ENCODE measurements around the gene RAB1A.

The RAB1A gene

DNA sequence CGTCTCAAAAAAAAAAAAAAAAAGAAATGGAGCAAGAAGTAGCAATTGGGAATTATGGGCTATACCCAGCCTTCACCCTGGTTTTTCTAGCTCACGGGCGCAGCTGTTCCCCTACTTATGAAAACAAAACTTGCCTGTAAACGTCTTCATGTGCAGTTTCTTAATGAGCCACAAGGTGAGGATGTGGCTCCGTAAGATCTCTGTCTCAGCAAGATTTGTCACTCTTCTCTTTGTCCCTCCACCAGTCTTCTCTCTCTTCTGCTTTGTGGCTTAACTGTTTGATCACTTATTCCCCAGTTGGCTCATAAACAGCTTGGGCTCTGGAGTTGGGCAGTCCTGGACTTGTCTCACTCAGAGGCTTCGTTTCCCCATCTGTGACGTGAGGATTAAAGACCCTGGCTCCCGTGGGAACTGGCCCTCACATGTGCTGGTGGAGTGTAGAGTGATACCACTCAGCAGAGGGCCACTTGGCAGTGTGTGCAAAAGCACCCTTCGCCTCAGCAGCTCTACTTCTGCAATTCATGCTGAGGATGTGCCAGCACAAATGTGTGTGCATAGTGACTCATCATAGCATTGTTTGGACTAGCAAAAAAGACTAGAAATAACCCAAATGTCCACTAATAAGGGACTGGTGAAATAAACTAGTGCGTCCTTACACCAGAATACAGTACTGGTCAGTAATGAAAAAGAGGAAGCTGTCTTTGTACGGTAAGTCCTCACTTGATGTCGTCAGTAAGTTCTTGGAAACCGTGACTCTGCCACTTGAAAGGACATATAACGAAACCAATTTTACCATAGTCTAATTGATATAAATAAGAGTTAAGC, 65.0 kb downstream of the RAB1A start:
- no peak overlapping the region; the same call in 1 of the 2 replicates for H3K9ac ChIP-seq (ENCODE audit: low read length)

DNA sequence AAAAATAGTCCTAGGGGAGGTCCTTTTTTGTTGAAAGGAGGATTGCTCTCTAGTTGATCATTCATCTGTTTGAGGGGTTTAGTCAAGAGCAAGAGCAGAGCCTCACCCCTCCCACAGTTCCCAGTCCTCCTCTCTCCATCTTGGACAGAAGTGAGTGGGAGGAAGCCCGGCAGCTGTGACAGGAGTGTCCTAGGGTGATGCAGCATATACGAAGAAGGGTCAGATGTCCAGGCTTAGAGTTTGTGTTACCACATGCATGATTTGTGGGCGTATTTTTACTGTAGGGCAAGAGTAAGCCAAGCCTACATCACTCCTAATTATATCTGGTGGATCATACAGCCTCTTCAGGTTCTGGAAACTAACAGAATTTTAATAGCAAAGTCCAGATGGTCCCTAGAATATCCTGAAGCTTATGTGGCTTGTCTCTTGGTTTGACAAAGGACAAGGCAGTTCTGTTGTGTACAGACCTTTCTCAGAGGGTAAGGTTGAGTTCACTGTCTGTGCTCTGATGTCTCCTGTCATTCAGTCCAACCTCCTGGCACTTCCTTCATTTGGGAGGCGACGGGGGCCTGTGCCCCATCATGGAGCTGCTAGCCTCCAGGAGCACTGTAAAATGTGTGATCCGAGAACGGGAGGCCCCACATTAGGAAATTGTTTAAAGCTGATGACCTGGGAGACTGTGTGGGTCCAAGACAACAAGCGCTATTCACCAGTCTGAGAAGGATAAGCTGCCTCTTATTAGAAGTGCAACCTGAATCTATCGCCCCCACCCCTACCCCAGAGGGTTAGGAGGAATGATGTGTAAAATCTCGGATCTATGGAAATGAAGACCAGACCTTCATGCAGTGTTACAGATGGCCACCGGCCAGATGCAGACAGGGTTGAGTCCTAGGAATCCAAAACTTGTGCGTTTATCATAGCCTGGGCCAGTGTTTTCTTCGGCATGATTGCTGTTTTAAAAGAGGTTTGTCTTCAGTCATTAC, 66.8 kb downstream of the RAB1A start:
- H4K20me1 ChIP-seq (ENCODE audit: insufficient read depth, low read length) = peaks cover 33% of the 10 kb centered on the region
- no peak overlapping the region for H3K9ac ChIP-seq (ENCODE audit: low read length)
- peaks cover 9% of the 10 kb centered on the region for H3K36me3 ChIP-seq (replicated peaks; ENCODE audit: low read depth, low read length)
- H2AFZ ChIP-seq (ENCODE audit: low read depth, low read length) = no peak overlapping the region
- H3K4me1 ChIP-seq (ENCODE audit: low read length) = peaks cover 25% of the 10 kb centered on the region
- no peaks in the 10 kb centered on the region for H3K9me3 ChIP-seq (ENCODE audit: insufficient read depth, low read length)
- no peak for TF ChIP-seq EZH2phosphoT487 (IDR thresholded peaks at IDR 0.05; ENCODE audit: low read depth)
- TF ChIP-seq, protein P1, sequence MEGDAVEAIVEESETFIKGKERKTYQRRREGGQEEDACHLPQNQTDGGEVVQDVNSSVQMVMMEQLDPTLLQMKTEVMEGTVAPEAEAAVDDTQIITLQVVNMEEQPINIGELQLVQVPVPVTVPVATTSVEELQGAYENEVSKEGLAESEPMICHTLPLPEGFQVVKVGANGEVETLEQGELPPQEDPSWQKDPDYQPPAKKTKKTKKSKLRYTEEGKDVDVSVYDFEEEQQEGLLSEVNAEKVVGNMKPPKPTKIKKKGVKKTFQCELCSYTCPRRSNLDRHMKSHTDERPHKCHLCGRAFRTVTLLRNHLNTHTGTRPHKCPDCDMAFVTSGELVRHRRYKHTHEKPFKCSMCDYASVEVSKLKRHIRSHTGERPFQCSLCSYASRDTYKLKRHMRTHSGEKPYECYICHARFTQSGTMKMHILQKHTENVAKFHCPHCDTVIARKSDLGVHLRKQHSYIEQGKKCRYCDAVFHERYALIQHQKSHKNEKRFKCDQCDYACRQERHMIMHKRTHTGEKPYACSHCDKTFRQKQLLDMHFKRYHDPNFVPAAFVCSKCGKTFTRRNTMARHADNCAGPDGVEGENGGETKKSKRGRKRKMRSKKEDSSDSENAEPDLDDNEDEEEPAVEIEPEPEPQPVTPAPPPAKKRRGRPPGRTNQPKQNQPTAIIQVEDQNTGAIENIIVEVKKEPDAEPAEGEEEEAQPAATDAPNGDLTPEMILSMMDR (IDR thresholded peaks at IDR 0.05; ENCODE audit: low read depth, low read length) = no peak
- no peaks in the 10 kb centered on the region for H3K27me3 ChIP-seq (ENCODE audit: low read depth, low read length)
- no peak overlapping the region for H3K4me2 ChIP-seq (ENCODE audit: low read length)
- no peak overlapping the region for H3K27ac ChIP-seq (ENCODE audit: low read length)
- H3K79me2 ChIP-seq (ENCODE audit: low read length) = peaks cover 12% of the 10 kb centered on the region; the same call in 1 of the 2 replicates
- H3K4me3 ChIP-seq (ENCODE audit: low read length) = no peak overlapping the region

More for the DNA sequence above, 65.0 kb downstream of the RAB1A start:
- Histone ChIP-seq H3K4me3 (ENCODE audit: low read length) (peak overlapping the region; percentile 52), H3K4me1 (ENCODE audit: low read length) (peaks cover 27% of the 10 kb centered on the region), H4K20me1 (ENCODE audit: insufficient read depth, low read length) (peaks cover 32% of the 10 kb centered on the region), H3K9me3 (ENCODE audit: insufficient read depth, low read length) (no peaks in the 10 kb centered on the region), H3K27me3 (ENCODE audit: low read depth, low read length) (no peaks in the 10 kb centered on the region), H3K79me2 (ENCODE audit: low read length) (peaks cover 7% of the 10 kb centered on the region; the same call in 1 of the 2 replicates), H2AFZ (ENCODE audit: low read depth, low read length) (no peak overlapping the region), H3K4me2 (ENCODE audit: low read length) (peak overlapping the region; percentile 78), H3K27ac (ENCODE audit: low read length) (peak overlapping the region; percentile 66), H3K36me3 (replicated peaks; ENCODE audit: low read depth, low read length) (peaks cover 2% of the 10 kb centered on the region)
- TF ChIP-seq EZH2phosphoT487 (IDR thresholded peaks at IDR 0.05; ENCODE audit: low read depth) = no peak
- TF ChIP-seq, protein P1 (IDR thresholded peaks at IDR 0.05; ENCODE audit: low read depth, low read length) = peak; percentile 82

DNA sequence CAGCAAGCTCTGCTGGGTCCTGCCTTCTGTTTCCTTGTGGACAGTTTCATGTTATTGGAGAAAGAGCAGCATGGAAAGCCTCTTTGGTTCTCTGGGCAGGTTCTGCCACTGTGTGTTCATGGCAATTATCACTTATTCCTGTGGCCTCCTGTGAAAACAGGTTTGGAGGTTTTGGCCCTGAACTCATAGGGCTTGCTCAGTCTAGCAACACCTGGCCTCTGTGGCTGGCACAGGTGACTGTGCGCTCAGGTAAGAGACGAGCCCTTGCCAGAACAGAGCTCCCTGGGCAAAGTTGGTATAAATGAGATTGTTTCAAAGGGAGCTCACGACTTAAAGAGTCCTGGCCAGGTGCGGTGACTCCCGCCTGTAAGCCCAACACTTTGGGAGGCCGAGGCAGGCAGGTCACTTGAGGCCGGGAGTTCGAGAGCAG, 68.0 kb downstream of the RAB1A start:
- Histone ChIP-seq H3K4me3 (ENCODE audit: low read length) (no peak overlapping the region), H4K20me1 (ENCODE audit: insufficient read depth, low read length) (peaks cover 39% of the 10 kb centered on the region), H3K27me3 (ENCODE audit: low read depth, low read length) (no peaks in the 10 kb centered on the region), H3K79me2 (ENCODE audit: low read length) (peaks cover 24% of the 10 kb centered on the region), H3K9ac (ENCODE audit: low read length) (no peak overlapping the region), H3K36me3 (replicated peaks; ENCODE audit: low read depth, low read length) (peaks cover 9% of the 10 kb centered on the region), H2AFZ (ENCODE audit: low read depth, low read length) (no peak overlapping the region), H3K4me1 (ENCODE audit: low read length) (peaks cover 33% of the 10 kb centered on the region), H3K9me3 (ENCODE audit: insufficient read depth, low read length) (no peaks in the 10 kb centered on the region), H3K4me2 (ENCODE audit: low read length) (no peak overlapping the region), H3K27ac (ENCODE audit: low read length) (no peak overlapping the region)
- TF ChIP-seq, protein P1 (IDR thresholded peaks at IDR 0.05; ENCODE audit: low read depth, low read length) = no peak
- no peak for TF ChIP-seq EZH2phosphoT487 (IDR thresholded peaks at IDR 0.05; ENCODE audit: low read depth)
